HepG2 (cell line): ENCODE results near the gene APBA3. TPM values are rescaled to one million over a fixed set of nuclear protein-coding genes. Genes with fewer than 3 reads are reported as not detected.
A peak's percentile ranks its signal among the peaks of the same experiment; 100 is the strongest.

Experiments
- ATAC-seq: fragments of 200-7000 bp; cut with Tn5 transposase; 3 replicates; pipeline ENCODE4 v1.9.1; 2020; ENCODE audit warnings: mild to moderate bottlenecking, moderate library complexity
- BruUV-seq: library from RNA; stranded (reverse); fragments of 400-500 nt; replicated peaks from 2 replicates; lab custom pipeline; 2021; lab: Mats Ljungman, UMichigan
- CTCF ChIA-PET: fragments of 300-600 bp; formaldehyde crosslinking; extraction: SDS; loops from one replicate; lab custom pipeline; 2021; ENCODE audit warnings: low total read pairs, inconsistent platforms, low intra/inter-chr PET ratio; lab: Yijun Ruan, JAX
- POLR2A ChIA-PET: fragments of 350-600 bp; sonication (Branson Sonifier 250); formaldehyde crosslinking; loops from one replicate; lab custom pipeline; 2020; ENCODE audit warnings: antibody characterized with exemption, inconsistent platforms; lab: Yijun Ruan, JAX
- DNase-seq: peaks from one replicate; pipeline ENCODE4 v3.0.0-alpha.2; 2015; ENCODE audit warnings: low spot score
- FAIRE-seq: peaks from 3 replicates; lab custom pipeline; 2011; peaks lifted over from hg19 to GRCh38; lab: Jason Lieb, UNC
- H2AFZ ChIP-seq: one replicate; pipeline ENCODE4 v1.6.1; 2011; ENCODE audit warnings: low read length, inconsistent platforms
- H3K27ac ChIP-seq: fragments of 300-600 bp; 3 replicates; pipeline ENCODE4 v1.8.0; 2011; ENCODE audit warnings: mixed run types, mild to moderate bottlenecking, mixed read lengths, low read length, inconsistent platforms; ENCODE audit not compliant: insufficient read depth; ENCODE audit errors: extremely low read length
- H3K27me3 ChIP-seq, 2 experiments: fragments of 200-600 bp in 1 of 2; 2 replicates in 1 of 2; 3 replicates in 1 of 2; pipeline versions ENCODE4 v1.6.0 to v1.8.0; 2011; ENCODE audit warnings: low read length in 2 of 2, mild to moderate bottlenecking in 2 of 2, moderate library complexity in 2 of 2, inconsistent platforms in 1 of 2; ENCODE audit not compliant: insufficient read depth in 2 of 2, control insufficient read depth in 1 of 2
- H3K36me3 ChIP-seq, 2 experiments: fragments of 200-600 bp in 1 of 2; replicated peaks in 1 of 2; 2 replicates in 1 of 2; 3 replicates in 1 of 2; pipeline versions ENCODE4 v1.5.1 to v1.8.0; 2011; ENCODE audit warnings: low read length in 2 of 2, inconsistent platforms in 1 of 2; ENCODE audit not compliant: insufficient read depth in 2 of 2, control insufficient read depth in 1 of 2
- H3K4me1 ChIP-seq: 2 replicates; pipeline ENCODE4 v1.5.1; 2012; ENCODE audit warnings: low read length, inconsistent platforms; ENCODE audit not compliant: insufficient read depth
- H3K4me2 ChIP-seq: 2 replicates; pipeline ENCODE4 v1.6.0; 2011; ENCODE audit warnings: low read depth, low read length, inconsistent platforms
- H3K4me3 ChIP-seq, 3 experiments: fragments of 200-600 bp in 1 of 3; sonication (generic), shearing (Covaris generic) in 1 of 3; replicated peaks in 1 of 3; 2 replicates each; pipeline ENCODE4 v1.5.1; 2011 to 2016; ENCODE audit warnings: low read length in 3 of 3, inconsistent platforms in 2 of 3, low read depth in 2 of 3, mild to moderate bottlenecking in 2 of 3, control low read depth in 1 of 3, mixed read lengths in 1 of 3; ENCODE audit not compliant: insufficient read depth in 1 of 3
- H3K79me2 ChIP-seq: one replicate; pipeline ENCODE4 v1.6.1; 2011; ENCODE audit warnings: low read length, inconsistent platforms; ENCODE audit not compliant: insufficient read depth
- H3K9ac ChIP-seq: 2 replicates; pipeline ENCODE4 v1.6.0; 2011; ENCODE audit warnings: mild to moderate bottlenecking, low read depth, low read length, inconsistent platforms; ENCODE audit not compliant: insufficient read depth
- H3K9me3 ChIP-seq: 2 replicates; pipeline ENCODE4 v1.5.1; 2012; ENCODE audit warnings: mild to moderate bottlenecking, low read length
- H4K20me1 ChIP-seq: 2 replicates; pipeline ENCODE4 v1.6.0; 2011; ENCODE audit warnings: inconsistent platforms, mild to moderate bottlenecking, low read length, moderate library complexity; ENCODE audit not compliant: insufficient read depth
- ATM ChIP-seq: fragments of 450-650 bp; IDR thresholded peaks from 2 replicates; pipeline ENCODE4 v1.7.1; 2017; ENCODE audit warnings: mild to moderate bottlenecking, borderline replicate concordance
- ISL2 ChIP-seq: sonication (generic); formaldehyde crosslinking; IDR thresholded peaks from 2 replicates; pipeline ENCODE4 v1.5.0; 2020; ENCODE audit warnings: missing genetic modification reagents
- KDM6A ChIP-seq: IDR thresholded peaks from 2 replicates; pipeline ENCODE4 v1.6.1; 2016; ENCODE audit warnings: low read depth
- PPARG ChIP-seq: conservative IDR thresholded peaks from 2 replicates; pipeline ENCODE4 v1.6.1; 2016; ENCODE audit warnings: missing biosample characterization, missing genetic modification reagents
- RBAK ChIP-seq: sonication (generic); formaldehyde crosslinking; IDR thresholded peaks from 2 replicates; pipeline ENCODE4 v1.5.1; 2020; ENCODE audit warnings: mild to moderate bottlenecking, missing genetic modification reagents
- YY1 ChIP-seq: IDR thresholded peaks from 2 replicates; pipeline ENCODE4 v1.6.1; 2011; ENCODE audit warnings: low read length, low read depth, moderate library complexity, mild to moderate bottlenecking; ENCODE audit not compliant: insufficient read depth, insufficient replicate concordance
- ZFAT ChIP-seq: sonication (generic); formaldehyde crosslinking; conservative IDR thresholded peaks from 2 replicates; pipeline ENCODE4 v1.8.1; 2023; ENCODE audit warnings: missing genetic modification reagents, inconsistent platforms
- ZFP36 ChIP-seq: fragments of 150-350 bp; IDR thresholded peaks from 2 replicates; pipeline ENCODE4 v1.6.1; 2018; ENCODE audit warnings: borderline replicate concordance, low read length, low read depth; ENCODE audit not compliant: partially characterized antibody
- ZNF205 ChIP-seq: IDR thresholded peaks from 2 replicates; pipeline ENCODE4 v1.6.1; 2018; ENCODE audit warnings: missing biosample characterization, missing genetic modification reagents
- WGBS: methylation state at CpG from one replicate; pipeline ENCODE4 v1.1.6; 2017; ENCODE audit warnings: low lambda C conversion rate; 5-methylcytosine and 5-hydroxymethylcytosine counted together
- in situ Hi-C: cut with HindIII; loops from 2 replicates; pipeline ENCODE4 v1.10.0; 2017; ENCODE audit warnings: low pct_unique_long_range_greater_than_20kb; ENCODE audit not compliant: extremely low pct_ligation_motif_present
- intact Hi-C: fragments of 100-400 bp; cut with micrococcal nuclease; formaldehyde crosslinking; loops from one replicate; pipeline ENCODE4 v1.10.0; 2022; ENCODE audit not compliant: unreplicated experiment
- polyA plus RNA-seq, 8 experiments: library from polyadenylated mRNA; depleted of rRNA in 3 of 8; stranded (reverse) in 7 of 8; unstranded in 1 of 8; fragments of >200 nt; fragmentation: Illumina TruSeq in 4 of 8; extraction: Trizol in 4 of 8; gene quantifications; 2 replicates each; pipeline versions ENCODE4 v1.2.1 to v1.2.3, GENCODE V29; 2011 to 2016; ENCODE audit warnings: low read depth in 4 of 8, missing spikeins in 1 of 8, mixed read lengths in 1 of 8; ENCODE audit not compliant: insufficient read depth in 1 of 8
- total RNA-seq, 5 experiments: library from RNA; depleted of rRNA; stranded (reverse); fragments of >200 nt; fragmentation: Illumina TruSeq; extraction: Trizol; gene quantifications; 2 replicates each; pipeline ENCODE4 v1.2.3, GENCODE V29; 2016; ENCODE audit warnings: low read depth in 1 of 5

APBA3 gene
- total and polyA plus RNA-seq, 2 of the 13 experiments (the other 11 are each of a cell fraction or from before 2014, with no cell fraction given) = 14.2 to 14.3 TPM

DNA sequence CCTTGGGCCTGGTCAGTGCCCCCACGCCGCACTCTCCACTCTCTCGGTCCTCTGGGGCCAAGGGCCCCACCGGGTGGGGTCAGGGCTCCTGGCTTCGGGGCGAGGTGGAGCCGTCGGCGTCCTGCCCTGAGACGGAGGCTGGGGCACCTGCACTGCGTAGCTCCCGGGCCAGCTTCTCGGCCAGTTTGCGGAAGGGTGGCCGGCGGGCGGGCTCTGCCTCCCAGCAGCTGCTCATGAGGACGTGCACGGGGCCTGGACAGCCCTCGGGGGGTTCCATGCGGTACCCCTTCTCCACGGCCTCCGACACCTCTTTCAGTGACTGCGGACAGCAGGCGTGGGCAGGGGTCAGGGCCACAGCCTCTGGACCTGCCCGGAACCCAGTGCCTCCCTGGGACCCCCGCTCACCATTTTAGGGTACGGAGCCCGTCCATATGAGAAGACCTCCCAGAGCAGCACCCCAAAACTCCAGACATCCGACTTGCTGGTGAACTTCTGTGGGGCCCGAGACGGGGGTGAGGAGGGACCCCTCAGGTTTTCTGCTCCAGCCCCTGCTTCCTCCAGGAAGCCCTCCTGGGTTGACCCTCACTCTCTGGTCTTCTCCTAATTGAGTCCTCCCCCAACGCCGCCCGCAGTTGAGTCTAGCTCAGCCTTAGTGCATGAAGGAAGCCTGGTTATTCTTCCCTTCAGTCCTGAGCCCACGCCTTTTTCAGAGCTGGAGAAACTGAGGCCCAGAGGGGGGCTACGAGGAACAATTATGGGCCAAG, 16.8 kb upstream of the APBA3 start:
- ATAC-seq (no peak), FAIRE-seq (no peak), DNase-seq (no peak)
- H3K4me1 ChIP-seq = no peaks in the 10 kb centered on the region
- H3K4me2 ChIP-seq = 0 out of 2 replicates have a peak overlapping the region, but pooled peaks have one; percentile 18
- no TSS peak for BruUV-seq
- CTCF ChIA-PET = no interaction called here
- H3K27ac ChIP-seq = no peak overlapping the region
- H2AFZ ChIP-seq = no peak overlapping the region
- in situ Hi-C loops = no loop called here
- 46% methylated on average over 10 of the region's 37 CpGs for WGBS
- H3K36me3 ChIP-seq = no peaks in the 10 kb centered on the region
- no peak overlapping the region for H3K9ac ChIP-seq
- peaks cover 0 to 19% of the 10 kb centered on the region in 2 experiments; a peak in 3 of 5 replicates for H3K27me3 ChIP-seq
- H3K9me3 ChIP-seq = peaks cover 18% of the 10 kb centered on the region
- H4K20me1 ChIP-seq = no peaks in the 10 kb centered on the region
- intact Hi-C loops = no loop called here
- no peak for TF ChIP-seq ZNF205 (CRISPR knock-in tag)
- TF ChIP-seq ZFP36 = peak; percentile 77
- no peak for TF ChIP-seq PPARG (CRISPR knock-in tag)
- TF ChIP-seq ISL2 (CRISPR knock-in tag) = no peak
- no peak for TF ChIP-seq YY1
- H3K4me3 ChIP-seq = no peak overlapping the region
- H3K79me2 ChIP-seq = no peaks in the 10 kb centered on the region
- POLR2A ChIA-PET = interaction anchor here (2.1 kb wide), 1 partner anchor 16 kb away, joined by 6 read pairs; the partner anchor contains the start of gene MRPL54

DNA sequence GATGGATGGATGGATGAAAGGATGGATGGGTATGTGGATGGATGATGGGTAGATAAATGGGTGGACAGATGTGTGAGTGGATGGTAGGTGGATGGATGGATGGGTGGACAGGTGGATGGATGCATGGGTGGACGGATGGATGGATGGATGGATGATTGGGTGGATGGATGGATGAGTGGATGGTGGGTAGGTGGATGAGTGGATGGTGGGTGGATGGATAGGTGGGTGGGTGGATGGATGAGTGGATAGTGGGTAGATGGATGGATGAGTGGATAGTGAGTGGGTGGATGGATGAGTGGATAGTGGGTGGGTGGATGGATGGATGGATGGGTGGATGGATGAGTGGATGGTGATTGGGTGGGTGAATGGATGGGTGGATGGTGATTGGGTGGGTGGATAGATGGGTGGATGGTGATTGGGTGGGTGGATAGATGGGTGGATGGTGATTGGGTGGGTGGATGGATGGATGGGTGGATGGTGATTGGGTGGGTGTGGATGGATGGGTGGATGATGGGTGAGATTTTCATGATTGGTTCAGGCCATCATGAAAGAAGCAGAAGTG, 15.1 kb upstream of the APBA3 start:
- no peaks in the 10 kb centered on the region for H3K36me3 ChIP-seq
- ChIA-PET POLR2A (no interaction called here), CTCF (no interaction called here)
- intact Hi-C loops = no loop called here
- H3K4me1 ChIP-seq = no peaks in the 10 kb centered on the region
- no peak overlapping the region for H3K9ac ChIP-seq
- TF ChIP-seq ZFAT (CRISPR knock-in tag) (no peak), RBAK (no peak), KDM6A (CRISPR knock-in tag) (no peak), ATM (0 out of 2 replicates have a peak, but pooled peaks have one; percentile 62)
- TF ChIP-seq, all 625 proteins: peak for 1
- Histone ChIP-seq H3K4me3 (no peak overlapping the region), H3K4me2 (no peak overlapping the region), H3K9me3 (peaks cover 8% of the 10 kb centered on the region), H3K27ac (no peak overlapping the region), H2AFZ (no peak overlapping the region), H3K27me3 (peaks cover 0 to 19% of the 10 kb centered on the region in 2 experiments; a peak in 3 of 5 replicates), H3K79me2 (no peaks in the 10 kb centered on the region), H4K20me1 (no peaks in the 10 kb centered on the region)
- BruUV-seq = no TSS peak
- no peak for FAIRE-seq
- in situ Hi-C loops = no loop called here
- no peak for ATAC-seq
- whole genome bisulfite sequencing = 7% methylated on average over 1 of the region's 1 CpG
- no peak for DNase-seq
